Neural cell (in vitro differentiated cells): Measurements from ENCODE around the gene RNASE13. TPM values are rescaled to one million over a fixed set of nuclear protein-coding genes. Genes with fewer than 3 reads are reported as not detected.

Experiments used
- H2AFZ ChIP-seq: fragments of 200-600, 300-800 bp; sonication (generic), shearing (Covaris generic); 2 replicates; pipeline ENCODE4 v1.6.0; 2014; ENCODE audit warnings: low read depth, mild to moderate bottlenecking, antibody characterized with exemption, low read length, moderate library complexity
- H3F3A ChIP-seq: fragments of 200-600 bp; shearing (Covaris generic); 2 replicates; pipeline ENCODE4 v1.6.1; 2016; ENCODE audit warnings: mild to moderate bottlenecking, moderate library complexity, mixed read lengths, antibody characterized with exemption, low read length; ENCODE audit not compliant: insufficient read depth, poor library complexity, severe bottlenecking
- H3K27ac ChIP-seq: fragments of 200-600, 300-800 bp; sonication (generic), shearing (Covaris generic); 2 replicates; pipeline ENCODE4 v1.5.1; 2014; ENCODE audit warnings: mild to moderate bottlenecking, low read length, moderate library complexity
- H3K27me3 ChIP-seq: fragments of 300-800, 200-600 bp; sonication (generic), shearing (Covaris generic); 2 replicates; pipeline ENCODE4 v1.6.0; 2014; ENCODE audit warnings: mild to moderate bottlenecking, low read depth, low read length, moderate library complexity; ENCODE audit not compliant: insufficient read depth
- H3K36me3 ChIP-seq: fragments of 300-800, 200-600 bp; sonication (generic), shearing (Covaris generic); 2 replicates; pipeline ENCODE4 v1.5.1; 2014; ENCODE audit warnings: mild to moderate bottlenecking, antibody characterized with exemption, low read length, moderate library complexity; ENCODE audit not compliant: insufficient read depth
- H3K4me2 ChIP-seq: fragments of 300-800, 200-600 bp; sonication (generic), shearing (Covaris generic); 2 replicates; pipeline ENCODE4 v1.6.0; 2014; ENCODE audit warnings: mild to moderate bottlenecking, low read length
- H3K4me3 ChIP-seq: fragments of 300-800, 200-600 bp; sonication (generic), shearing (Covaris generic); 2 replicates; pipeline ENCODE4 v1.5.1; 2014; ENCODE audit warnings: mild to moderate bottlenecking, low read length, moderate library complexity
- H3K79me2 ChIP-seq: fragments of 200-600 bp; shearing (Covaris generic); replicated peaks from 2 replicates; pipeline ENCODE4 v1.6.0; 2014; ENCODE audit warnings: mild to moderate bottlenecking, low read length, moderate library complexity; ENCODE audit not compliant: insufficient read depth
- H3K9ac ChIP-seq: fragments of 300-800, 200-600 bp; sonication (generic), shearing (Covaris generic); 2 replicates; pipeline ENCODE4 v1.6.1; 2016; ENCODE audit warnings: mild to moderate bottlenecking, low read length, mixed read lengths
- H3K9me2 ChIP-seq: fragments of 200-600 bp; shearing (Covaris generic); 2 replicates; pipeline ENCODE4 v1.6.1; 2016; ENCODE audit warnings: mild to moderate bottlenecking, low read length, mixed read lengths; ENCODE audit not compliant: insufficient read depth
- H3K9me3 ChIP-seq: fragments of 200-600, 300-800 bp; sonication (generic), shearing (Covaris generic); 2 replicates; pipeline ENCODE4 v1.6.1; 2016; ENCODE audit warnings: mild to moderate bottlenecking, mixed run types, low read length, moderate library complexity, mixed read lengths
- H4K20me1 ChIP-seq: fragments of 200-600 bp; shearing (Covaris generic); 2 replicates; pipeline ENCODE4 v1.6.1; 2016; ENCODE audit warnings: mild to moderate bottlenecking, mixed run types; ENCODE audit not compliant: insufficient read depth
- CTCF ChIP-seq: fragments of 450-650 bp; IDR thresholded peaks from 2 replicates; pipeline ENCODE4 v1.5.1; 2014; ENCODE audit warnings: antibody characterized with exemption, mild to moderate bottlenecking, moderate library complexity; ENCODE audit not compliant: poor library complexity, severe bottlenecking
- EP300 ChIP-seq: fragments of 450-650 bp; conservative IDR thresholded peaks from 2 replicates; pipeline ENCODE4 v1.6.1; 2014; ENCODE audit warnings: antibody characterized with exemption, mild to moderate bottlenecking, moderate library complexity; ENCODE audit not compliant: poor library complexity, severe bottlenecking
- EZH2 ChIP-seq: fragments of 200-600, 300-800 bp; shearing (Covaris generic), sonication (generic); IDR thresholded peaks from 2 replicates; pipeline ENCODE4 v1.6.1; 2014; ENCODE audit warnings: antibody characterized with exemption, low read length, borderline replicate concordance, mild to moderate bottlenecking; ENCODE audit not compliant: insufficient read depth, poor library complexity, severe bottlenecking
- MXI1 ChIP-seq: fragments of 450-650 bp; conservative IDR thresholded peaks from 2 replicates; pipeline ENCODE4 v1.6.1; 2014; ENCODE audit warnings: antibody characterized with exemption, mild to moderate bottlenecking; ENCODE audit not compliant: poor library complexity, severe bottlenecking
- POLR2AphosphoS5 ChIP-seq: IDR thresholded peaks from 2 replicates; pipeline ENCODE4 v1.6.1; 2012
- RAD21 ChIP-seq: fragments of 450-650 bp; conservative IDR thresholded peaks from 2 replicates; pipeline ENCODE4 v1.6.1; 2014; ENCODE audit warnings: antibody characterized with exemption, mild to moderate bottlenecking, moderate library complexity
- REST ChIP-seq: IDR thresholded peaks from 2 replicates; pipeline ENCODE4 v1.6.1; 2012; ENCODE audit warnings: borderline replicate concordance
- SMC3 ChIP-seq: fragments of 450-650 bp; conservative IDR thresholded peaks from 2 replicates; pipeline ENCODE4 v1.6.1; 2014; ENCODE audit warnings: antibody characterized with exemption, mild to moderate bottlenecking, moderate library complexity; ENCODE audit not compliant: poor library complexity
- TAF1 ChIP-seq: IDR thresholded peaks from 2 replicates; pipeline ENCODE4 v1.6.1; 2012; ENCODE audit warnings: low read depth
- polyA plus RNA-seq: library from polyadenylated mRNA; depleted of rRNA; stranded (reverse); fragments of >200 nt; gene quantifications from 2 replicates; pipeline ENCODE4 v1.2.3, GENCODE V29; 2014

RNASE13 gene
- polyA plus RNA-seq, 1 donor from 2014 or later, result not detected

- TF ChIP-seq CTCF (no peak), EP300 (no peak)
Observed at GRCh38 chr14:21043974-21044618, 9.5 kb upstream of the RNASE13 start (continued).

GRCh38 chr14:21043387-21043973, 8.9 kb upstream of the RNASE13 start:
- H4K20me1 ChIP-seq, result no peaks in the 10 kb centered on the region
- TF ChIP-seq SMC3, result no peak
- no peak for TF ChIP-seq CTCF
- no peak for TF ChIP-seq MXI1
- no peak for TF ChIP-seq EP300
- TF ChIP-seq RAD21, result no peak
- H3K27ac ChIP-seq, result no peak overlapping the region
- H2AFZ ChIP-seq, result no peak overlapping the region
- no peak overlapping the region for H3K4me3 ChIP-seq
- no peaks in the 10 kb centered on the region for H3K9me3 ChIP-seq
- no peak overlapping the region for H3K4me2 ChIP-seq
- H3K36me3 ChIP-seq, result no peaks in the 10 kb centered on the region
- H3K9ac ChIP-seq, result no peak overlapping the region
- H3K9me2 ChIP-seq, result no peaks in the 10 kb centered on the region
- H3K27me3 ChIP-seq, result no peaks in the 10 kb centered on the region
- no peaks in the 10 kb centered on the region for H3K79me2 ChIP-seq
- no peaks in the 10 kb centered on the region for H3F3A ChIP-seq

- Histone ChIP-seq H3K36me3 (no peaks in the 10 kb centered on the region), H3K4me3 (no peak overlapping the region), H3K9me3 (no peaks in the 10 kb centered on the region), H3K79me2 (no peaks in the 10 kb centered on the region), H3K27me3 (no peaks in the 10 kb centered on the region), H3F3A (no peaks in the 10 kb centered on the region), H4K20me1 (no peaks in the 10 kb centered on the region), H3K9me2 (no peaks in the 10 kb centered on the region), H3K9ac (no peak overlapping the region), H3K4me2 (no peak overlapping the region), H3K27ac (no peak overlapping the region), H2AFZ (no peak overlapping the region)
- TF ChIP-seq EZH2 (no peak), EP300 (no peak), TAF1 (no peak), CTCF (no peak), RAD21 (no peak), MXI1 (no peak), REST (no peak), POLR2AphosphoS5 (no peak), SMC3 (no peak)
Observed at GRCh38 chr14:21042918-21043317, 8.3 kb upstream of the RNASE13 start.
